Left lung (tissue), 10 donors: ENCODE measurements around the gene DNAJB1. TPM values are rescaled to one million over a fixed set of nuclear protein-coding genes. Genes with fewer than 3 reads are reported as not detected.

Experiments
- ATAC-seq: fragments of 200-7000 bp; cut with Tn5 transposase; one replicate; pipeline ENCODE4 v1.9.1; 2020; ENCODE audit warnings: moderate library complexity
- DNase-seq, 4 donors: peaks; one replicate each; pipeline ENCODE4 v3.0.0-alpha.2; 2013 to 2020
- H3K27ac ChIP-seq, 2 donors: fragments of 200-600 bp; sonication (generic) in 1 of 2; one replicate each; pipeline versions ENCODE4 v1.5.0 to v1.8.0; 2020 to 2021
- H3K27me3 ChIP-seq, 2 donors: fragments of 200-600 bp; sonication (generic) in 1 of 2; one replicate each; pipeline versions ENCODE4 v1.5.0 to v1.8.0; 2020 to 2021
- H3K36me3 ChIP-seq, 2 donors: fragments of 200-600 bp; sonication (generic) in 1 of 2; one replicate each; pipeline versions ENCODE4 v1.5.0 to v1.8.0; 2020 to 2021
- H3K4me1 ChIP-seq, 2 donors: fragments of 200-600 bp; one replicate each; pipeline ENCODE4 v1.8.0; 2021
- H3K4me3 ChIP-seq, 2 donors: fragments of 200-600 bp; sonication (generic) in 1 of 2; one replicate each; pipeline versions ENCODE4 v1.5.0 to v1.8.0; 2020 to 2021; ENCODE audit warnings: mild to moderate bottlenecking in 1 of 2
- H3K9me3 ChIP-seq, 2 donors: fragments of 200-600 bp; sonication (generic) in 1 of 2; one replicate each; pipeline versions ENCODE4 v1.5.0 to v1.8.0; 2020 to 2021
- intact Hi-C, 2 donors: fragments of 100-400 bp; cut with DNase I; formaldehyde crosslinking; loops; one replicate each; pipeline versions ENCODE4 v1.11.2 to v1.14.2; 2022
- polyA plus RNA-seq, 6 donors: library from polyadenylated mRNA; unstranded; fragments of 120-200 nt; gene quantifications; one replicate each; pipeline ENCODE4 v1.2.1, GENCODE V29; 2013; ENCODE audit not compliant: insufficient read length in 6 of 6
- total RNA-seq, 2 donors: library from RNA; stranded (reverse); fragmentation: NEBNext Ultra II Directional; extraction: Animal tissue kit (Norgen Biotek cat#: 25700); gene quantifications; one replicate each; pipeline ENCODE4 v1.2.1, GENCODE V29; 2021
- TF ChIP-seq, protein P1 (sequence below), 2 donors: fragments of 200-600 bp; sonication (generic) in 1 of 2; IDR thresholded peaks; one replicate each; pipeline versions ENCODE4 v1.5.0 to v1.8.0; 2021; ENCODE audit warnings: antibody characterized with exemption in 2 of 2
- donor health status: DM: no; HTN: yes; CAD: no.
- donor health status: DM: no; HTN: no; CAD: no.

The DNAJB1 gene
- total and polyA plus RNA-seq, 8 donors = 70.8 to 110 (median 91.5) TPM

DNA sequence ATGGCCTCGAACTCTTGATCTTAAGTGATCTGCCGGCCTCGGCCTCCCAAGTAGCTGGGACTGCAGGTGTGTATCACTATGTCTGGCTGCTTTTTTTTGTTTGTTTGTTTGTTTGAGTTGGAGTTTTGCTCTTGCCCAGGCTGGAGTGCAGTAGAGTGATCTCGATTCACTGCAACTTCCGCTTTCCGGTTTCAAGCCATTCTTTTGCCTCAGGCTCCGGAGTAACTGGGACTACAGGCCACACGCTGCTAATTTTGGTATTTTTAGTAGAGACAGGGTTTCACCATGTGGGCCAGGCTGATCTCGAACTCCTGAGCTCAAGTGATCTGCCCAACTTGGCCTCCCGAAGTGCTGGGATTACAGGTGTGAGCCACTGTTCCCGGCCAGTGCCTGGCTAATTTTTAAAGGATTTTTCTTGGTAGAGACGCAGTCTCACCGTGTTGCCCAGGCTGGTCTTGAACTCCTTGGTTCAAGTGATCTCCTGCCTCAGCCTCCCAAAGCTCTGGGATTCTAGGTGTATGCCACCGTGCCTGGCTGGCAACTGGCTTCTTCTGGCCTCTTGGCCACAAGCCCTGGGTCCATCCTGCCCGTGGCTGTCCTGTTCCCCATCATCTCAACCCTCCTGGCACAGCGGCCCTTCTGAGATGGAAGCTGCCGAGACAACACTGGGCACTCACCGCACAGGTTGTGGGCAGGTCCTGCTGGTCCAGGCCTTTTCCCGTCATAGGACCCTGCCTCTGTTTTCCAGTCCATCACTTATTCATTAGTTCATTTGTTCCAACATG is 22.7 kb upstream of the DNAJB1 start:
- H3K27ac ChIP-seq = no peak overlapping the region
- intact Hi-C loops = no loop called here
- TF ChIP-seq, protein P1, sequence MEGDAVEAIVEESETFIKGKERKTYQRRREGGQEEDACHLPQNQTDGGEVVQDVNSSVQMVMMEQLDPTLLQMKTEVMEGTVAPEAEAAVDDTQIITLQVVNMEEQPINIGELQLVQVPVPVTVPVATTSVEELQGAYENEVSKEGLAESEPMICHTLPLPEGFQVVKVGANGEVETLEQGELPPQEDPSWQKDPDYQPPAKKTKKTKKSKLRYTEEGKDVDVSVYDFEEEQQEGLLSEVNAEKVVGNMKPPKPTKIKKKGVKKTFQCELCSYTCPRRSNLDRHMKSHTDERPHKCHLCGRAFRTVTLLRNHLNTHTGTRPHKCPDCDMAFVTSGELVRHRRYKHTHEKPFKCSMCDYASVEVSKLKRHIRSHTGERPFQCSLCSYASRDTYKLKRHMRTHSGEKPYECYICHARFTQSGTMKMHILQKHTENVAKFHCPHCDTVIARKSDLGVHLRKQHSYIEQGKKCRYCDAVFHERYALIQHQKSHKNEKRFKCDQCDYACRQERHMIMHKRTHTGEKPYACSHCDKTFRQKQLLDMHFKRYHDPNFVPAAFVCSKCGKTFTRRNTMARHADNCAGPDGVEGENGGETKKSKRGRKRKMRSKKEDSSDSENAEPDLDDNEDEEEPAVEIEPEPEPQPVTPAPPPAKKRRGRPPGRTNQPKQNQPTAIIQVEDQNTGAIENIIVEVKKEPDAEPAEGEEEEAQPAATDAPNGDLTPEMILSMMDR (IDR thresholded peaks at IDR 0.05) = no peak
- H3K4me1 ChIP-seq = peaks cover 0 to 14% of the 10 kb centered on the region in 2 donors
- H3K9me3 ChIP-seq = no peaks in the 10 kb centered on the region
- DNase-seq (no peak), ATAC-seq (no peak)
- H3K27me3 ChIP-seq = no peaks in the 10 kb centered on the region
- H3K4me3 ChIP-seq = no peak overlapping the region
- H3K36me3 ChIP-seq = no peaks in the 10 kb centered on the region

DNA sequence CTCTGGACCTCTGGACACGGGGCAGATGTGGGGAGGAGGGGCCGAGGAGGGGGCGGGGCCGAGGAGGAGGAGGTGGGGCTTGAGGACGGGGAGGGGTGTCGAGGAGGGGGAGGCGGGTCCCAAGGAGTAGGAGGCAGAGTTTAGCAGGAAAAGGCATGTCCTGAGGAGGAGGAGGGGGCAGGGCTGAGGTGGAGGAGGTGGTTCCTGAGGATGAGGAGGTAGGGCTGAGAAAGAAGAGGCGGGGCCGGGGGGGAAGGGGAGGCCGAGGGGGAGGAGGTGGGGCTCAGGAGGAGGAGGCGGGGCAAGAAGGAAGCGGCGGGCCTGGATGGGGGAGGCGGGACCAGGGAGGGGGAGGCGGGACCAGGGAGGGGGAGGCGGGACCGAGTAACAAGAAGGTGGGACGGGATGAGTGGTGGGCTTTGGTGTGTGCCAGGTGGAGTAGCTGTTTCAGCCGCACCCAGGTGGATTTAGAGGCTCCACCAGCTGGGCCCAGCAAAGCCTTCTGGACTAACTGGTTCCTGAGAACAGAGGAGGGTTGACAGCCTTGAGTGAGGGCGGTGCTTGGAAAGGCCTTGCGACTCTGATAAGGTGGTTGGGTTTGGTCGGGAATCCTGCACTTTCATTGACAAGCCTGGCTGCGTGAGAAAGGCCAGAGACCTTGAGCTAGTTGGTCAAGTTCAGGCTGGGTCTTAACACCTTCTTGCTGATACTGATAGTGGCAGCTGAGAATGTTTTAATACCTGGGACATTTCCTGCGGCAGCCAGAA is 18.9 kb upstream of the DNAJB1 start:
- Histone ChIP-seq H3K4me1 (peaks cover 0 to 15% of the 10 kb centered on the region in 2 donors), H3K27me3 (no peaks in the 10 kb centered on the region), H3K4me3 (peak overlapping the region in 1 of 2 donors; percentile 23), H3K27ac (peak overlapping the region in 1 of 2 donors; percentile 33), H3K9me3 (no peaks in the 10 kb centered on the region), H3K36me3 (no peaks in the 10 kb centered on the region)
- DNase-seq (peak; percentile 25 to 89 (median 84)), ATAC-seq (peak; percentile 90)
- TF ChIP-seq, protein P1 (IDR thresholded peaks at IDR 0.05) = no peak
- intact Hi-C loops = no loop called here

DNA sequence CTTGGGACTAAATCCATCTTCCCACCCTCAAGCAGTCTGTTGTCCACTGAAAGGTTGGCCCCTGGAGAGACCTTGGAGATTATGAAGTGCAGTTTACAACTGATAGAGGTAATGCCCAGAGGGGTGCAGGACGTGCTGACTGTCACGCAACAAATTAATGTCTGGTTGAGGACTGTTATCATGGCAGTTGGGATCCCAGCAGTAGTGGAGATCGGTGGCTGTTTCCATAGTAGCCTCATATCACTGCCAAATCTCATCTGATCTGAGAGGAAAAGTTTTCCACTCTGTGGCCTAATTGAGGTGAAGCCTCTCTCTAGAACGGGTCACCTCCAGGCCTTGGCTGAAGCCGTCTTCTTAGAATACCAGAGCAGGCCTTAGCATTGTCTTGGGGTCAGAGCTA is 15.3 kb upstream of the DNAJB1 start:
- ATAC-seq (no peak), DNase-seq (no peak)
- Histone ChIP-seq H3K27ac (no peak overlapping the region), H3K4me3 (no peak overlapping the region), H3K9me3 (no peaks in the 10 kb centered on the region), H3K27me3 (no peaks in the 10 kb centered on the region), H3K4me1 (peaks cover 4 to 36% of the 10 kb centered on the region in 2 donors), H3K36me3 (no peaks in the 10 kb centered on the region)
- TF ChIP-seq, protein P1 (IDR thresholded peaks at IDR 0.05) = no peak
- intact Hi-C loops = no loop called here

DNA sequence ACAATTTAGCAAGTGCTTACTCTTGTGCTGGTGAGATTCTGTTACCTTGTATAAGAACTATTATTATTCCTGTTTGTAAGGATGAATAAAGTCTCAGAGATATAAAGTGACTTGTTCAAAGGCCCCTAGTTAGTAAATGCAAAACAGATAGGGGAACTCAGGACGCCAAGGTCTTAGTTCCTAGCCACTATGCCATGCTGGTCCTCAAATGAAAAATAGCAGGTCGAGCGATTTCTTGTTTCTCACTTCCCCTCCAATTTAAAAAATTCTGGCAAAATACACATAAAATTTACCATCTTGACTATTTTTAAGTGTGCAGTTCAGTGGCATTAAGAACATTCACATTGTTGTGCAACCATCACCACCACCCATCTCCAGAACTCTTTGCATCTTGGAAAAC is 12.3 kb upstream of the DNAJB1 start:
- Histone ChIP-seq H3K4me1 (peaks cover 4 to 27% of the 10 kb centered on the region in 2 donors), H3K27me3 (no peaks in the 10 kb centered on the region), H3K9me3 (no peaks in the 10 kb centered on the region), H3K27ac (peak overlapping the region in 1 of 2 donors; percentile 94), H3K4me3 (peak overlapping the region; percentile 65 to 87), H3K36me3 (no peaks in the 10 kb centered on the region)
- no peak for ATAC-seq
- TF ChIP-seq, protein P1 (IDR thresholded peaks at IDR 0.05) = no peak
- intact Hi-C loops = no loop called here
- no peak for DNase-seq

DNA sequence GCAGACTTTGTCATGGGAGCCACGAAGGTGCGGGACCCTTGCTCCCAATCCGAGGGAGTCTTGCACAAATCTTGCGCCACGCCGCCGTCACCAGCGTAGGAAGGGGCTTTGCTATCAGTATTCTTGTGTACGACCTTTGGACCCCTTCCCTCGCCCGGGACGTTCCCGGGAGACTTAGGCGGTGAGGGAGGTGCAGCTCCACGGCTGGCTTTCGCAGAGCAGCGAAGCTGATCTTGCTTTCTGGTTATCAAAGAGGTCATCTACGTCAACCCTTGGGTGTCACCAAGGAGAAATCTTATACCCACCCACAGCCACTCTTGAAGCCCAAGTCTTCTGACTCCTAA is 11.8 kb upstream of the DNAJB1 start:
- H3K27me3 ChIP-seq = no peaks in the 10 kb centered on the region
- intact Hi-C loops = no loop called here
- H3K9me3 ChIP-seq = no peaks in the 10 kb centered on the region
- TF ChIP-seq, protein P1 (IDR thresholded peaks at IDR 0.05) = no peak
- H3K4me3 ChIP-seq = peak overlapping the region; percentile 65 to 87
- no peaks in the 10 kb centered on the region for H3K36me3 ChIP-seq
- DNase-seq = peak in 1 of 4 donors; percentile 87
- ATAC-seq = peak; percentile 2
- H3K27ac ChIP-seq = peak overlapping the region; percentile 93 to 94
- peaks cover 4 to 27% of the 10 kb centered on the region in 2 donors for H3K4me1 ChIP-seq
